ES-I3 (cell line): ENCODE data around the gene NALCN.

Experiments used
- H3K36me3 ChIP-seq: 2 replicates; pipeline ENCODE4 v1.6.1; 2013; ENCODE audit warnings: mild to moderate bottlenecking, low read length, control low read depth, moderate library complexity; ENCODE audit not compliant: insufficient read depth
- H3K4me1 ChIP-seq: 2 replicates; pipeline ENCODE4 v1.6.1; 2013; ENCODE audit warnings: mild to moderate bottlenecking, control low read depth, low read length; ENCODE audit not compliant: insufficient read depth
- H3K9ac ChIP-seq: 2 replicates; pipeline ENCODE4 v1.6.1; 2013; ENCODE audit warnings: low read depth, mild to moderate bottlenecking, low read length, moderate library complexity
- H3K9me3 ChIP-seq: 2 replicates; pipeline ENCODE4 v1.6.1; 2013; ENCODE audit warnings: mild to moderate bottlenecking, low read length, moderate library complexity; ENCODE audit not compliant: control insufficient read depth, insufficient read depth

NALCN gene

DNA sequence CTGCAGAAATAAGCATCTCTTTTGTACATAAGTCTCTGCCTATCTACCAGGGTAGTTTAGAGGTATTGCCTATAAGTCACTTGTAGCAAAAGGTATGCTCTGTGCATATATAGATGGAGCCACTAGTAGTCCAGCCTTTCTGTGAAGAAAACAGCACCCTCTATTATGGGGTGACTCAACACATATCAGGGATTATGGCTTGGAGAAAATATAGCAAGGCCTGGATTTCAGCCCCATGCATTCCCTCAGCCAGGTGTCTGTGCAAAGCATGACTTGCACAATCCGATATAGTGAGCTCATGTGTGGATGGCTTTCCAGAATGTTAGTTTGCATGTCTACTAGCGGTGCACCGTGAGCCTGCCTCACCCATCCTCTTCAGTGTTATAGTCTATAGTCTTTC lies 13.4 kb upstream of the NALCN start:
- no peaks in the 10 kb centered on the region for H3K4me1 ChIP-seq
- no peak overlapping the region for H3K9ac ChIP-seq
- H3K9me3 ChIP-seq, result no peaks in the 10 kb centered on the region
- no peaks in the 10 kb centered on the region for H3K36me3 ChIP-seq

DNA sequence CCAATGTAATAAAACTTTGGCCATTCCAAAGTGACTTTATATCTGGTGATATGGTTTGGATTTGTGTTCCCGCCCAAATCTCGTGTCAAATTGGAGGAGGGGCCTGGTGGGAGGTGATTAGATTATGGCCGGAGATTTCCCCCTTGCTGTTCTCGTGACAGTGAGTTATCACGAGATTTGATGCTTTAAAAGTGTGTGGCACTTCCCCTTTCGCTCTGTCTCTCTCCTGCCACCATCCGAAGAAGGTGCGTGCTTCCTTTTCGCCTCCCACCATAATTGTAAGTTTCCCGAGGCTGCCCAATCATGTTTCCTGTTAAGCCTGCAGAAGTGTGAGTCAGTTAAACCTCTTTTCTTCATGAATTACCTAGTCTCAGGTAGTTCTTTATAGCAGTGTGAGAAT lies 9.3 kb upstream of the NALCN start:
- Histone ChIP-seq H3K4me1 (no peaks in the 10 kb centered on the region), H3K9ac (no peak overlapping the region), H3K36me3 (no peaks in the 10 kb centered on the region), H3K9me3 (no peaks in the 10 kb centered on the region)

DNA sequence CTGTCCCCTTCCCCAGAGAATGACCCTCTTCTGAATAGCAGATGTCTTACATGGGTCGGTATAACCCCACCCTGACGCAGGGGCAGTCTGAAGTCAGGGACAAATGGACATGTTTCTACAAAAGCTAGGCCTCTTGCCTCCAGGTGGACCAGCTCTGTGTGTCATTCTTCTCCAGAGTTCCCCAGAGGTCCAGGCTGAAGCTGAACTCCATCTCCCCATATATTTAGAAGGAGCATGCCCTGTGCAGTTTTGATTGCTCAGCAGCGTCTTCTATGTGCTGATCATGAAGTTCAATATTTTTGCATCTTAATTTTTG lies 8.8 kb upstream of the NALCN start:
- H3K9me3 ChIP-seq, result no peaks in the 10 kb centered on the region
- no peaks in the 10 kb centered on the region for H3K36me3 ChIP-seq
- no peaks in the 10 kb centered on the region for H3K4me1 ChIP-seq
- H3K9ac ChIP-seq, result no peak overlapping the region

DNA sequence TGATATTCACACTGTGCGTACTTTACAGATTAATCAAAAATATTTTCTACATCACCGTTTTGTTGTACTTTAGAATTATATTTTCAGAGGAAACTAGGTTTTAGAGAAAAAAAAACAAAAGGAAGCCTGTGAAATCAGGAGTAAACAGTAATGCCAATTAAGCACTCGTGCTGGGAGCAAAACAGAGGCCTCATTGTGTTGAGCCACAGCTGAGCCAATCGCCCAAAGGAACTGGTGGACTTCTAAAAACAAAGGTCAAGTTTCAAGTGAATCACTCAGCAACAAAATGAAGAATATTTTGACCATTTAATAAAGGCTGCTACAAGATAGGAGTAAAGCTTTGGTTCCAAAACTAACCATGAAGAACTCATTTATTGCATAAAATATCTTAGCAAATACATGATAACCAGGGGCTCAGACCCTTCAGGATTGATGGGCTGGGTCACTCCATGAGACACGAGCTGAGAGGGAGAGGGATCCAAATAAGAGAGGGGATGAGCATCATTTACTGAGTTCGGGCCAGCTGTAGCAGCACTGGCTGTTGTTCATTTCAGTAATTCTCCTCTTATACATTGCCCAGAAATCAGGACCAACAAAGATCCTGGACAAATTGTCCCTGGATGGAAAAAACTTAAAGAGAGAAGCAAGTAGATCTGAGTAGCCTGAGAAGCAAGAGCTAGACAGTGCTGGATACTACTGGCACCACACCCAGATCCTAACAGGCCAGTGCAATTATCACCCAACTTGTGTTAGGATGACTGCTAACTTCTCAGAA lies 8.3 kb upstream of the NALCN start:
- no peaks in the 10 kb centered on the region for H3K4me1 ChIP-seq
- no peak overlapping the region for H3K9ac ChIP-seq
- H3K36me3 ChIP-seq, result no peaks in the 10 kb centered on the region
- no peaks in the 10 kb centered on the region for H3K9me3 ChIP-seq

DNA sequence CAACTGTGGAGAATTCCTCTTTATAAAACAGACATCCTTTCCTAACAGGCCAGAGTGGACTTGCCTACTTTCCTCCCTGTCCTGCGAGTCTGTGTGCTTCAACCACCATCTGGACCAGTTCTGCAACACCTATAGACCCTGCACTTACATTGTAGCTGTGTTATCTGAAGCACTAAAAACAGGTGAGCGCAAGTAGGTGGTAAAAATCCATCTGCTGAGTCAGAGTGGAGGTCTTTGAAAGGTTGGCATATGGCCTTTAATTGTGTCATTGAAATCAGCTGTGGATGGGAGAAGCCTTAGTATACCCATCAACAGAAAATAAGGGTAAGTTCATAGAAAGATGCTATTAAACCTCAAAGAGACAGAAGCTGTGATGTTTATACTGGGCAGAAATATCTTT lies 7.6 kb upstream of the NALCN start:
- Histone ChIP-seq H3K9ac (no peak overlapping the region), H3K4me1 (no peaks in the 10 kb centered on the region), H3K36me3 (no peaks in the 10 kb centered on the region), H3K9me3 (no peaks in the 10 kb centered on the region)

DNA sequence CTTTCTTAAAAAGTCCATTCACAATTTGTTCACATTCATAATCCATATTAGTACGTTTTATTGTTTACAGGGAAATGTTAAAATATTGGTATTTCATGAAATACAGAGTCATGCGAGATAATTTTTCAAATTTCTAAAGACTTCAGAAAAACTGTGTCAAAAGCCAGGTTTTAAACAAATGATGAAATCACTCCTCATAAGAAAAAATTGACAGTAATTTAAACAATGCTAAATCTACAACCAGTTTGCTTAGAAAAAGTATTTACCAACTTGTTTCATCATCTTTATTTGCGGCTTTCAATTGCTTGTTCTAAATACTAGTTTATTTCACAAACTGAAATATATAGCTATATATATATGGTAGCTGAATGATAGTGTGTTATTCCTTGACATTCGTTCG lies 1.2 kb upstream of the NALCN start:
- Histone ChIP-seq H3K4me1 (no peaks in the 10 kb centered on the region), H3K9ac (no peak overlapping the region), H3K9me3 (no peaks in the 10 kb centered on the region), H3K36me3 (no peaks in the 10 kb centered on the region)

DNA sequence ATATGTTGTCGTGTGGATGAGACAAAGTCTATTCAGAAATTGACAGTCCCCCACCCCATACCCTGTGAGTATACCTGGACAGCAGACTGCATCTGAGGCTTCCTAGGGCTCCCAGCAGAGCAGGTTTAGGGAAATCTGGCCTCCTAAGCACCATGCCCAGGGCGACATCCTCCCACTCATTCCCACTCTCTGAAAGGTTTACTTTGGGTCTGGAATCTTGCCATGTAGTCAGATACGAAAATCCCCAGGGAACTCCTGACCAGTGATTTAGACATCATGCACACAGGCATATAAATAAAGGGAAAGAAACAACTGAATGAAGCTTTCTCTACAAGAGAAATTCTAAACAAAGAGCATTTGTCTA lies 717 bp upstream of the NALCN start:
- H3K9ac ChIP-seq, result peak overlapping the region; percentile 57; the same call in 1 of the 2 replicates
- H3K4me1 ChIP-seq, result no peaks in the 10 kb centered on the region
- H3K9me3 ChIP-seq, result no peaks in the 10 kb centered on the region
- H3K36me3 ChIP-seq, result no peaks in the 10 kb centered on the region

DNA sequence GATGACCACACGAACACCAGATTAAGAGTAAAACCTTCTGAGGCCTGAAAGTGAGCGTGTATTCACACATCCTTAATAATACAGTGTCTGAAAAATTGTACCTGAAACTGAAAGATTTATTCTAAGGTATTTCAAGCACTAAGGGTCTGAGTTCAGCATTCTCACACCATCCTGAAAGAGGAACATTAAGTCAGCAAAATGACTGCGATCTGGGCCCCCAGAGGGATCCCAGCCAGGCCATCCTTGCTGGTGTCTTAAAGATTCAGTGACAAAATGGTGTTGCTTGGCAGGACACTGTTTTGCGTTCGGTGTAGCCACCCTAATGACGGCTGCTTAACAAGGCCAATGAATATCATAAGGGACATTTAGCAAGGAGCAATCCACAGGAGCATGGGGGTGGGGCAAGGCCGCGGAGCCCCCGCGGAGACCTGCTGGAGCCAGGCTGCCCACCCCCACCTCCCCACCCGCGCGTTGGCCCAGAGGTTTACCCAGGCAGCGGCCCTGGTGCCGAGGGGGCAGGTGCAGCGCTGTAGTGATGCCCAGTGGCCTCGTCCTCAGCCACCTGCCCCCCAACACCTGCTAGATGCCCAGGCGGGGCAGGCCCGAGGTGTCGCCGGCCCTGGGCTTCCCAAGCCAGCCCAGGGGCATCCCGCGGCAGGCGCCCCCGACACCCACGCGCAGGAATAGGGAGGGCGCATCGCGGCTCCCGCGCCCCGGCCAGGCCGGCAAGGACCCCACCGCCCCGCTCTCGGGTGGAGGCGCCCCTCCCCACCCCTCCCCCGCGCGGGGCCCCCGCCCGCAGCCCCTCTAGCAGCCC lies 742 bp downstream of the NALCN start:
- no peaks in the 10 kb centered on the region for H3K9me3 ChIP-seq
- no peaks in the 10 kb centered on the region for H3K4me1 ChIP-seq
- H3K36me3 ChIP-seq, result no peaks in the 10 kb centered on the region
- peak overlapping the region; percentile 57; the same call in 1 of the 2 replicates for H3K9ac ChIP-seq

DNA sequence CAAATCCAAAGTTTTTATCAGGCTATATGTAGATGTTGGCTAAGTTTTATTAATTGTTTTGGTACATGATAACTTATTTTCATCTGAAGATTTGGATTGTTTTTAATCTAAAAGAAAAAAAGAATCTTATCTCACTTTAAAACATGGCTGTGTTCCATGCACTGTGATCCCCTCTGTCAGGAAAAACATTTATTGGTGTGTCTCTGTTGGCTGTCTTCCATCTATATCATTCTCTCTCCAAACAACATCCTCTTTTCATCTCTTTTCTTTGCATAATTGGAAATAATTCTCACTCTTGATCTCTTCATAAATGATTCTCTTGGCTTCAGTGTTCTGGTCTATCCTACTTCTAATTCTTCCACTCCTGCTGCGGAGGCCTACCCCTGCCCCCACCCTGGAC lies 4.2 kb downstream of the NALCN start:
- Histone ChIP-seq H3K9me3 (no peaks in the 10 kb centered on the region), H3K4me1 (no peaks in the 10 kb centered on the region), H3K36me3 (no peaks in the 10 kb centered on the region), H3K9ac (no peak overlapping the region)

DNA sequence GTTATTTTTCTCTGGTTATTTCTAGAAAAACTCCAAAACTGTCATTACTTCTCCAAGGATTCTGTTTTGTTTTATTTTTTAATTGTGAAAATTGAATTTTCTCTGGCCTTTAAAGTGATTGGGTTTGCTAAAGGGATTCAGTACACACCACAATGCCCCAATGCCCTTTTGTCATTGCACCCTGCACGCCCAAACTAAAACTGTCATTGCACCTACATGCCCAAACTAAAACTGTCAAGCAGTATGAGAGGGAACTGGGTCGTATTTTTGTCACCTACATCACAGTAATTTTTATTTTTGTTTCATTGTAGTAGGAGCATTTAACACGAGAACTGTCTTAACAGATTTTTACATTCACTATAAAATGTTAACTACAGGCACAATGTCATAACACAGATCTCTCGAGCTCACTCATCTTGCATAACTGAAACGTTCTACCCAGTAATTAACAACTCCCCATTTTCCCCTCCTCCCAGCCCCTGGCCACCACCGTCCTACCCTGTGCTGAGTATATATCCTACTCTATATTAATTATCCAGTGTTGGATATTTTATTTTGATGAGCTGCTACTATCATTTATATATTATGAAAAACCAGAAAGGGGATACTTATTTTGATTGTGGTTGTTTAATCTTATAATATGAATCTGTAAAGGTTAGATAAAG lies 7.2 kb downstream of the NALCN start:
- Histone ChIP-seq H3K9me3 (no peaks in the 10 kb centered on the region), H3K9ac (no peak overlapping the region)

DNA sequence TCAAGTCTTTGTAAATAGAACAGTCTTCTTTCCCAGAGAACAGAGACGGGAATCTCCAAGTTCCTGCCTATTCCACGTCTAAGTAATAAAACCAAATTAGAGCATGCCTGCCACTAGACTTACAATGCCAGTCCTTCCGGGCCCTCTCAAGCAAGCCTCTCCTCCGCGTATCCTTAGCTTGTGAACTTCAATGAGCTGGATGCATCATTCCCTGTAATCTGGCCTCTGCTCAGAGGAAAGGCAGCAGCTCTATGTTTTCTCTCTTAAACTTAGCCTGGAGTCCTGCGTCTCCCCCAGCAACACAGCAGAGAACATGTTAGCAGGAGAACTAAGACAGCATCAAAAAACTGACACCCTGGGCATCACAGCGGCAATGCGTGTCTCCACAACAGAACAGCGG lies 8.2 kb downstream of the NALCN start:
- Histone ChIP-seq H3K36me3 (no peaks in the 10 kb centered on the region), H3K9me3 (no peaks in the 10 kb centered on the region), H3K9ac (no peak overlapping the region), H3K4me1 (peaks cover 13% of the 10 kb centered on the region; the same call in 1 of the 2 replicates)

More for the DNA sequence above, 7.2 kb downstream of the NALCN start:
- H3K4me1 ChIP-seq, result peaks cover 13% of the 10 kb centered on the region; the same call in 1 of the 2 replicates
- H3K36me3 ChIP-seq, result no peaks in the 10 kb centered on the region

DNA sequence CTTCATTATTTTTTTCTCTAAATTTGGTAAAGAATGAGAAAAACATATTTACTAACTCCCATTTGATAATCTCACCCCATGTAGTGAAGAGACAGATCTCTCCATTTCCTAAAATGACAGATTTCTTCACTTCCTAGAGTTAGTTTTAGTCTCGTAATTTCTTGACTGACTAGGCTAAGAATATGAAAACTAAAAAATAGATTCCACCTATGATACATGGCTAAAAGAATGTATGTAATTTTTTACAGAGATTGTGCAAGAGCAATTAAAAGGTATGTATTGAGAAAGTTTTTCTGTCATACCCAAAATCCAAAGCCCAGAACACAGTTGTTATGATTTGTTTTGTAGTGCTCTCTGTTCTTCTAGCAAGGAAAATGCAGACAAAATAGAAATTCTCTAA lies 9.5 kb downstream of the NALCN start:
- Histone ChIP-seq H3K36me3 (no peaks in the 10 kb centered on the region), H3K4me1 (peaks cover 13% of the 10 kb centered on the region; the same call in 1 of the 2 replicates), H3K9me3 (no peaks in the 10 kb centered on the region), H3K9ac (no peak overlapping the region)

DNA sequence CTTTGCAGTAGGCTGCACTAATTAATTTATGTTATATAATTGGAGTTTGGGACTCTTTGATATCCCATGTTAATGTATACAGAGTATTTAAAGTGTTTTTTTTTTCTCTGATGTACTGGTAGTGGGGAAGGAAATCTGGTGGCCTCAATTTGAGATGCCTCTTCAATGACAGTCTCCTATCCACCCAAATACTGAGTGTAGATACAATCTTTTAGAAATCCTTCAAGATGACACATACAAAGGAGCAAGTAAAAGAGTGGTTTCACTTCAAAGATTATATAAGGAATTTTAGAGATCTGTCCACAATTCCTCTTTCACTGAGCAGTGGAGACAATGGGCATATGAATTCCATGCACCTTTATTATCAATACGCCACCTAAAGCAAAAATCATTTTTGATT lies 15.1 kb downstream of the NALCN start:
- Histone ChIP-seq H3K36me3 (no peaks in the 10 kb centered on the region), H3K9ac (no peak overlapping the region)

DNA sequence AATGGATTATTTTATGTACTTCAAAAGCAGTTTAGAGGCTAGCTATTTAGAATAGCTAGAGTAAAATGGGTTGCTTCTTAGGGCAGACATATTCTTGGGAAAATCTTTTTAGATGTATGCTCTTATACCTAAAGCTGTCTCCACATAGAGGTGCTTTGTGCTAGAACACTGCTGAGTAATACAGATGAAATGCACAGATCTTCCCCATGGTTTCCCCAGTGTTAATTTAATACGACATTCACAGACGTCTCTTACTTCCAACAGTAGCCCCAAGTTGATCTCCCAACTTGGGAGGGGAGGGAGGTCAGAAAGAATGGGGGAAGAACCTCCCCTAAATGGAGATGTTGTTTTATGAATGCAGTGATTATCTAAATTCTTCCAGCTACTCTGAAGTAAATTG lies 16.9 kb downstream of the NALCN start:
- H3K9me3 ChIP-seq, result no peaks in the 10 kb centered on the region
- H3K36me3 ChIP-seq, result no peaks in the 10 kb centered on the region
- H3K4me1 ChIP-seq, result no peaks in the 10 kb centered on the region; the same call in 1 of the 2 replicates
- no peak overlapping the region for H3K9ac ChIP-seq

More for the DNA sequence above, 15.1 kb downstream of the NALCN start:
- H3K4me1 ChIP-seq, result peaks cover 13% of the 10 kb centered on the region; the same call in 1 of the 2 replicates
- H3K9me3 ChIP-seq, result no peaks in the 10 kb centered on the region

DNA sequence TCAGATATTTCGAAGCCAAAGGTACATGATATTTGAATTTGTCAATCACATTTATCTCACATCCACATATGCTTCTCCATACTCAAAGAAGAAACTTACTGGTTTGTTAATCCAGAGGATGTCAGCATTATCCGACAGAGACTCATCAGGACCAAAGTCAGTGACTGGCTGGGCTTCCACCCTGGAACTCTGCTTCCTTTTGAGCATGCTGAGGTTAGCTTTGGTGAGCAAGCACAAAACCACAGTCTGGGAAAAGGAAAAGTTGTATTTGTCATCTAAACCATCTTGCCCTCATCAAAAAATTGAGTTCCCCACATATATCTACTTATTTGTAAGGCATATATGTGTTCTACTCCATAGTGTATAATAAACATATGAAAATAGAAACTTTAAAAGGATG lies 17.4 kb downstream of the NALCN start:
- H3K9me3 ChIP-seq, result no peaks in the 10 kb centered on the region

More for the DNA sequence above, 17.4 kb downstream of the NALCN start:
- Histone ChIP-seq H3K4me1 (no peaks in the 10 kb centered on the region), H3K36me3 (no peaks in the 10 kb centered on the region), H3K9ac (no peak overlapping the region)
